ENCODE results near the gene FBP2.
"Not testable (repeated sequence)": the region's sequence is repeated elsewhere in the genome, so short reads cannot be mapped to it uniquely, and the experiment has no call there.

Gene FBP2

DNA sequence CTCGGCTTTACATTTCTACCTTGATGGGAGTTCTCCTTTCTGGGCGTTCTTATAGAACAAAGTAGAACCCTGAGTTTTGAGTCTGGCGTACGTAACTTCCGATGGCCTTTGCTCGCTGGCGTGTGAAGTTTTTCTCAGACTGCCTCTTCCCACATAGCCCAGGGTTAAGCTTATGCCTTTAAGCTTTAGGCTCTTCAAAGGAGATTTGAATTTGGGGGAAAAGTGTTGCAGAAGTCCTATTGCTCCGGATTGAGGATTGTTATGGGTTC lies 13.7 kb upstream of the FBP2 start:
- H4K20me1 ChIP-seq: no peaks in the 10 kb centered on the region
- H3K27me3 ChIP-seq: no peaks in the 10 kb centered on the region
- H3K4me1 ChIP-seq: peaks cover 41% of the 10 kb centered on the region
- no peak overlapping the region for H3K27ac ChIP-seq
- no peaks in the 10 kb centered on the region for H3K9me3 ChIP-seq
- TF ChIP-seq Cebpa-rat (IDR thresholded peaks at IDR 0.05): no peak
- no peak overlapping the region for H3K4me2 ChIP-seq
- no peak overlapping the region for H3K9ac ChIP-seq
- no peak overlapping the region for H3K4me3 ChIP-seq
- no peaks in the 10 kb centered on the region for H3K36me3 ChIP-seq

DNA sequence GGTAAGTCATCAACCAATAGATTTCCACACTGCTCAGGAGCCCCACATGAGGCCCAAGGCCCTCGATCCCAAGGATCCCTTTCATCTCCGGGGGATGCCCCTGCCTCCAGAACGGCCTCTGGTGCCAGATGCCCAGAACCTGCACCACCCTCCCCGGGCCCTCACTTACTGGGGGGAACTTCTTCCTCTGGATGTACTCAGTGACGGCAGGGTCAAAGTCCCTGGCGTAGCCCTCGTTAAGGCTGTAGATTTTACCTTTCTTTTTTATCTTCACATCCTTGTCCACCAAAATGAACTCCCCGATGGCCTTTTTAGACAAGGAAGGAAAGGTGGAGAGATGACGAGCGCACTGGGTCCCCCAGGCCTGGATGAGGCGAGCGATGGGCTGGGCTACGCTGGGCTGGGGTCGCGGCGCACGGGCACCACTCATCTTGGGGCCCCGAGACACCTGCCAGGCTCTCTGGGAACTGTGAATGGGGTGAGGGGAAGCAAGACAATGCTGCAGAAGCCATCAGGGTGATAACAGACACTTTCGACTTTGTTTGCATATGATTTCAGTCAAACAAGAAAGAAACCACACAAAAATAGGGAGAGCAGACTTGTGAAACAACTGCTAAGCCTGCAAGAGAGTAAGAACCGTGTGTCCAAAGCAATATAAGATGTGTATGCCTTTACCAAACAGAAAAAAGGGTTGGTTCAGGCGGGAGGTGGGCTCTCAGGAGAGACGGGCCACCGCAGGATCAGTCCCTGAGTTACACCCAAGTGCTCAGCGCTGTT lies 13.2 kb upstream of the FBP2 start:
- Histone ChIP-seq H3K9ac (no peak overlapping the region), H4K20me1 (no peaks in the 10 kb centered on the region), H3K9me3 (no peaks in the 10 kb centered on the region), H3K36me3 (no peaks in the 10 kb centered on the region), H3K27me3 (no peaks in the 10 kb centered on the region), H3K4me2 (no peak overlapping the region), H3K4me3 (no peak overlapping the region), H3K4me1 (peaks cover 39% of the 10 kb centered on the region), H3K27ac (no peak overlapping the region)
- TF ChIP-seq Cebpa-rat (IDR thresholded peaks at IDR 0.05): no peak

DNA sequence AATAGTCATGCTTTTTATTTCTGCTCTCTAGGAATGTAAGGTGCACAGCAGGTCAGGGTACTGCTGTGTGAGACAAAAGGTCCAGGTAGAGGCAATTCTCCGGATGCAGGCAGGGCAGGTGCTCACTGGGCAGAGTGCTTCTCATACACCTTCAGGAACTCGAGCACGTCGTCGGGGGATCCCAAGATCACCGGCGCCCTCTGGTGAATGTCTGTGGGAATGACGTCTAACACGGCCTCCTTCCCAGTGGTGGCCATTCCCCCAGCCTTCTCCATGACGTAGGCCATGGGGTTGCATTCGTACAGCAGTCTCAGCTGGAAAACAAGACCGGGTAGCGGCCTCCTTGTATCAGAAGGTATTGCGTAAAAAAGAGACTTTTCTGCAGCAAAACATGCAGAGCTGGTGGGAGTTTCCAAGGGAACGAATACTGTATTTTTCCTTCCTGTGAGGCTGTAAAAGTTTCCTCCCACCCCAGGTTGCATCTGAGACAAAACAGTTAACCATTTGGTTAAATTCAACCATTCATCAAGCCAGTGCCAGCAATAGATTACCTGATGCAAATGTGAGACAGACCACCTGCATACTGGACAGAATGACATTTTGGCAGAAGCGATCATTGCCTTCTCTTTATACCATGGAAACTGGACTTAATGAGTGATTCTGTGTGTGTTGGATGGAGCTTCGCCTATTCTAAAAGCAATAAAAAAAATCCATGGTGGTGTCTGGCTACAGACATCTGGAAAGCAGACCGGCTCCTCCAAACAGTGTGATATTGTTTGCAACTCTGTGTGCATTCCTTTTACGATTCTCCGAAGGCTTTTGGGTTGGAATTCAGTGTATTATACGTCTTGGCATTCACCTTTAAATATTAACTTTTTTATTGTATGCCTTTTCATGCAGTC lies 9.9 kb upstream of the FBP2 start:
- no peak overlapping the region for H3K4me3 ChIP-seq

DNA sequence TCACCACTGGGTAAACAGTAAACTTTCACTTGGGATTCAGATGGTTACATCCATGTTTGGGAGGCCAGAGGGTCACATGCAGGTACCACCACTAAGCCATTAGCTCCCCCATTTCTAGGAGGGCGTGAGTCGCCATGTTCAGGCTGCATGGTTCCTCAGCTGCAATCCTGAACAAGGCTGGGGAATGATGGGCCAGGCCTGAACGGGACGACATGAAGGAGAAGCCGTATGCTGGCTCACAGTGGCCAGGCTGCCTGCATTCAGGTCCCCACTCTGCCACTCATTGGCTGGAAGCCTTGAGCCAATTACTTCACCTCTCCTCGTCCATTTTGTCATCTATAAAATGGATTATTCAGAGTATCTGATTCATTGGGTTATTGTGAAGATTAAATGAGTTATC lies 9.0 kb upstream of the FBP2 start:
- Histone ChIP-seq H3K4me3 (no peak overlapping the region), H3K9ac (no peak overlapping the region), H4K20me1 (no peaks in the 10 kb centered on the region), H3K27me3 (no peaks in the 10 kb centered on the region), H3K27ac (no peak overlapping the region), H3K36me3 (no peaks in the 10 kb centered on the region), H3K4me2 (no peak overlapping the region), H3K4me1 (peaks cover 18% of the 10 kb centered on the region), H3K9me3 (no peaks in the 10 kb centered on the region)
- TF ChIP-seq Cebpa-rat (IDR thresholded peaks at IDR 0.05): no peak

More for the DNA sequence above, 9.9 kb upstream of the FBP2 start:
- H3K27ac ChIP-seq: no peak overlapping the region
- H3K36me3 ChIP-seq: no peaks in the 10 kb centered on the region
- peaks cover 18% of the 10 kb centered on the region for H3K4me1 ChIP-seq
- H3K9me3 ChIP-seq: no peaks in the 10 kb centered on the region
- no peaks in the 10 kb centered on the region for H3K27me3 ChIP-seq
- peak overlapping the region; percentile 65 for H3K4me2 ChIP-seq
- no peak overlapping the region for H3K9ac ChIP-seq
- H4K20me1 ChIP-seq: no peaks in the 10 kb centered on the region
- no peak for TF ChIP-seq Cebpa-rat (IDR thresholded peaks at IDR 0.05)

DNA sequence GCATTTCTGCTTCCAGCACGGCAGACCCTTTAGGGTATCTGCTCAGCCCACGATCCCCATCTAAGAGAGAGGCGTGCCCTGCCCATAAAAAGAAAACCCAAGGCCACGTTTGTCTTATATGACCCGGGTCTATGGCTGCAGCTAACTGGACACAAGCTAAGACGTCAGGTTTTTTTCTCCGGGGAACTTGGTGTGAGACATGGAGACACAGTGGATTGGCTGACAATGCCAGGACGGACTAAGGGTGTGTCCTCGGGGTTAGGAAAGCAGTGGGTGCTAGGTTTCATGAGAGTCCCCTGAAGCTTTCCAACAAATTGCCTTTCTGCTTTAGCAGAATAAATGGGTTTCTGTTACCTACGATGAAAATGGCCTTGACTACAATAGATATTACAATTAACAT lies 7.1 kb upstream of the FBP2 start:
- no peaks in the 10 kb centered on the region for H4K20me1 ChIP-seq
- H3K36me3 ChIP-seq: no peaks in the 10 kb centered on the region
- TF ChIP-seq Cebpa-rat (IDR thresholded peaks at IDR 0.05): no peak
- no peak overlapping the region for H3K4me2 ChIP-seq
- H3K4me1 ChIP-seq: peaks cover 18% of the 10 kb centered on the region
- H3K4me3 ChIP-seq: no peak overlapping the region
- H3K9me3 ChIP-seq: no peaks in the 10 kb centered on the region
- no peak overlapping the region for H3K9ac ChIP-seq
- H3K27me3 ChIP-seq: no peaks in the 10 kb centered on the region
- H3K27ac ChIP-seq: no peak overlapping the region

DNA sequence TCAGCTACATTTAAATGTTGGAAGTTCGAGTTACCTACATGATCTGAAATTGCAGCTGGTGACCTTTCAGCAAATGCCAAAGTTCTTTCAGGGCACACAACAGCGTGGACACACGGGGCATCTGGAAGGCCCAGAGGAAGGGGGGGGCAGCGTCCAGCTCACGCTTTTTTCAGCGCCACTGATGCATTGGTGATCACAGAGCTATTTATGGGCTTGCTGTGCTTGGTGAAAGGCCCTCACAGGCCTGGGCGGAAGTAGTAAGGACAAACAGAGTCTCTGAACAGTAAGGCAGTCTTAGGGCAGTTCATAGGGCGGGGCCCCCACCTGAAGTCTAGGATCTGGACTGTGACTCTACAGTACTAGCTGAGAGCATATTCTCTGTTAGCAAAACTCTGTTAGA lies 6.6 kb upstream of the FBP2 start:
- Histone ChIP-seq H3K27me3 (no peaks in the 10 kb centered on the region), H3K9ac (no peak overlapping the region), H3K36me3 (no peaks in the 10 kb centered on the region), H3K4me2 (no peak overlapping the region), H3K4me1 (peaks cover 20% of the 10 kb centered on the region), H3K4me3 (no peak overlapping the region), H3K9me3 (no peaks in the 10 kb centered on the region), H4K20me1 (no peaks in the 10 kb centered on the region), H3K27ac (no peak overlapping the region)
- no peak for TF ChIP-seq Cebpa-rat (IDR thresholded peaks at IDR 0.05)

DNA sequence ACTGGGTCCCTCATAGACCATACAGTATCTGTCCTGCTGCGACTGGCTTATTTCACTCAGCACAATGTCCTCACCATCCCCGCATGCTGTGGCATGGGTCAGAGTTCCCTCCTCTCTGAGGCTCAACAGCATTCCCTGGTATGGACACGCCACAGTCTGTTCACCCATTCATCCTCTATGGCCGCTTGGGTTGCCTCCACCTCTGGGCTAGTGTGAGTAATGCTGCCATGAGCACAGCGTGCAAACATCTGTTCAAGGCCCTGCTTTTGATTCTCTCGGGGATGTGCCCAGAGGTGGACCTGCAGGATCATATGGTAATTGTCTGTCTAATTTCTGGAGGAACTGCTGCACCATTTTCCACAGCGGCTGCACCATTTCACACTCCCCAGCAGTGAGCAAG lies 5.5 kb upstream of the FBP2 start:
- no peaks in the 10 kb centered on the region for H3K9me3 ChIP-seq
- no peak overlapping the region for H3K4me3 ChIP-seq
- H4K20me1 ChIP-seq: no peaks in the 10 kb centered on the region
- no peaks in the 10 kb centered on the region for H3K36me3 ChIP-seq
- no peak for TF ChIP-seq Cebpa-rat (IDR thresholded peaks at IDR 0.05)
- H3K27ac ChIP-seq: no peak overlapping the region
- peaks cover 18% of the 10 kb centered on the region for H3K4me1 ChIP-seq
- no peak overlapping the region for H3K9ac ChIP-seq
- H3K4me2 ChIP-seq: no peak overlapping the region
- H3K27me3 ChIP-seq: no peaks in the 10 kb centered on the region

DNA sequence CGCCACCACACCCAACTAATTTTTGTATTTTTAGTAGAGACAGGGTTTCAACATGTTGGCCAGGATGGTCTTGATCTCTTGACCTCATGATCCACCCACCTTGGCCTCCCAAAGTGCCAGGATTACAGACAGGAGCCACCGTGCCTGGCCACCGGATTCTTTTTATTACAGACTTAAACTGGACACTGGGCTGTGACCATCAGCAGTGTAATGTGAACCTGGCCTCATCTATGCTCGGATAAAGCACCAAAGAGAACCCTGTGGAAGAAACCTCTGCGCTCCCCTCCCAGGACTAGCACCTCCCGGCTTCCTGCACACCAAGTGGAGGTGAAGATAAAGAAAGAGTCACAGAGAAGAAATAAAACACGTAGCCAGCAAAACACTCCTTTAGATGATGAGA lies 941 bp downstream of the FBP2 start:
- H3K36me3 ChIP-seq, H3K9me3 ChIP-seq, H3K27ac ChIP-seq, H3K27me3 ChIP-seq, H3K9ac ChIP-seq, H3K4me2 ChIP-seq, H3K4me3 ChIP-seq, H3K4me1 ChIP-seq, H4K20me1 ChIP-seq: not testable (repeated sequence)

DNA sequence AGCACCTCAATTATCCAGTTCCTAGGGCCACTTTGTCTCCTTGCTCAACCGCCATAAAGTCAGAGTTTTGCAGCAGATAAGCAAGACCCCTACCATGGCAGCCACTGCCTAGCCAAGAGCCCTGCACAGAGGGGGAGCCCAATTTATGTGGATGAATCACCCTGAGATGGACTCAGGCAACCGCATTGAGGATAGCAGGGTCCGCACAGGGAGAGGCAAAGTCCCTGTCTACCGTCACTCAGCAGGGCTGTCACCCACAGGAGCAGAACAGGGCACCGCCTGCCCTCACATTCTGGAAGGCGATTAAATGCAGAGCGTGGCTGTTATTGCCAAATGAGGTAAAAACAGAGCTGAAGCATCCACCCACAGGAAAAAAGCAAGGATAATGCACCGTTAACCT lies 1.7 kb downstream of the FBP2 start:
- H3K27me3 ChIP-seq: no peaks in the 10 kb centered on the region
- no peak overlapping the region for H3K4me3 ChIP-seq
- no peak overlapping the region for H3K4me2 ChIP-seq
- H3K36me3 ChIP-seq: no peaks in the 10 kb centered on the region
- H3K9ac ChIP-seq: no peak overlapping the region
- no peaks in the 10 kb centered on the region for H3K9me3 ChIP-seq
- H4K20me1 ChIP-seq: no peaks in the 10 kb centered on the region
- H3K4me1 ChIP-seq: peaks cover 12% of the 10 kb centered on the region
- no peak for TF ChIP-seq Cebpa-rat (IDR thresholded peaks at IDR 0.05)
- no peak overlapping the region for H3K27ac ChIP-seq

DNA sequence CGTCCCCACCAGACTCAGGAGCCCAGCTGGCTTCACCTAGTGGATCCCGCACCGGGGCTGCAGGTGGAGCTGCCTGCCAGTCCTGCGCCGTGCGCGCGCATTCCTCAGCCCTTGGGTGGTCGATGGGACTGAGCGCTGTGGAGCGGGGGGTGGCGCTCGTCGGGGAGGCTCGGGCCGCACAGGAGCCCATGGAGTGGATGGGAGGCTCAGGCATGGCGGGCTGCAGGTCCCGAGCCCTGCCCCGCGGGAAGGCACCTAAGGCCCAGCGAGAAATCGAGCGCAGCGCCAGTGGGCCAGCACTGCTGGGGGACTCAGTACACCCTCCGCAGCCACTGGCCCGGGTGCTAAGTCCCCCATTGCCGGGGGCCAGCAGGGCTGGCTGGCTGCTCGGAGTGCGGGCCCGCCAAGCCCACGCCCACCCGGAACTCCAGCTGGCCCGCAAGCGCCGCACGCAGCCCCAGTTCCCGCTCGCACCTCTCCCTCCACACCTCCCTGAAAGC lies 2.5 kb downstream of the FBP2 start:
- H3K36me3 ChIP-seq: not testable (repeated sequence)

More for the DNA sequence above, 2.5 kb downstream of the FBP2 start:
- not testable (repeated sequence) for H3K4me3 ChIP-seq, H3K4me2 ChIP-seq, H3K27me3 ChIP-seq, H3K27ac ChIP-seq, H3K9ac ChIP-seq, H4K20me1 ChIP-seq, H3K9me3 ChIP-seq
- H3K4me1 ChIP-seq: peaks cover 19% of the 10 kb centered on the region

All from BLaER1 (cell line).